Neutrophil (primary cell): ENCODE data around the gene C11orf65.
"Not testable (repeated sequence)": the region's sequence is repeated elsewhere in the genome, so short reads cannot be mapped to it uniquely, and the experiment has no call there.

Experiments
- H3K27ac ChIP-seq: fragments of 200-600 bp; sonication (generic); 2 replicates; pipeline ENCODE4 v1.5.1; 2016; ENCODE audit warnings: mild to moderate bottlenecking, moderate library complexity
- H3K27me3 ChIP-seq: fragments of 200-600 bp; sonication (generic); 2 replicates; pipeline ENCODE4 v1.6.0; 2016; ENCODE audit warnings: mild to moderate bottlenecking
- H3K36me3 ChIP-seq: fragments of 200-600 bp; sonication (generic); 2 replicates; pipeline ENCODE4 v1.5.1; 2017
- H3K4me1 ChIP-seq, 2 experiments: fragments of 200-600 bp in 1 of 2; sonication (generic) in 1 of 2; 1 replicate in 1 of 2; 2 replicates in 1 of 2; pipeline versions ENCODE4 v1.5.1 to v1.6.1; 2013 to 2016; ENCODE audit warnings: low read depth in 1 of 2, low read length in 1 of 2, mild to moderate bottlenecking in 1 of 2, moderate library complexity in 1 of 2; ENCODE audit not compliant: control insufficient read depth in 1 of 2, insufficient read depth in 1 of 2
- H3K4me3 ChIP-seq, 2 experiments: fragments of 200-600 bp in 1 of 2; sonication (generic) in 1 of 2; 1 replicate in 1 of 2; 2 replicates in 1 of 2; pipeline ENCODE4 v1.5.1; 2013 to 2016; ENCODE audit warnings: low read depth in 1 of 2, low read length in 1 of 2, mild to moderate bottlenecking in 1 of 2, moderate library complexity in 1 of 2
- H3K9me3 ChIP-seq: fragments of 200-600 bp; sonication (generic); 2 replicates; pipeline ENCODE4 v1.5.1; 2016
- CTCF ChIP-seq: fragments of 200-600 bp; sonication (generic); IDR thresholded peaks from 2 replicates; pipeline ENCODE4 v1.5.1; 2016; ENCODE audit warnings: antibody characterized with exemption

The C11orf65 gene

GRCh38 chr11:108432783-108433182 lies 34.5 kb downstream of the C11orf65 start:
- Histone ChIP-seq H3K4me1 (no peaks in the 10 kb centered on the region), H3K9me3 (no peaks in the 10 kb centered on the region), H3K27me3 (no peaks in the 10 kb centered on the region), H3K4me3 (no peak overlapping the region), H3K27ac (no peak overlapping the region), H3K36me3 (no peaks in the 10 kb centered on the region)
- no peak for TF ChIP-seq CTCF

- no peaks in the 10 kb centered on the region for H3K27me3 ChIP-seq
- no peak overlapping the region for H3K27ac ChIP-seq
- H3K4me1 ChIP-seq = no peaks in the 10 kb centered on the region
- H3K4me3 ChIP-seq = no peak overlapping the region
- no peaks in the 10 kb centered on the region for H3K9me3 ChIP-seq
- TF ChIP-seq CTCF = no peak
- H3K36me3 ChIP-seq = no peaks in the 10 kb centered on the region
Measured at GRCh38 chr11:108431997-108432396, 35.3 kb downstream of the C11orf65 start.

GRCh38 chr11:108431370-108431769 lies 36.0 kb downstream of the C11orf65 start:
- Histone ChIP-seq H3K36me3 (no peaks in the 10 kb centered on the region), H3K4me1 (no peaks in the 10 kb centered on the region), H3K27me3 (no peaks in the 10 kb centered on the region), H3K4me3 (no peak overlapping the region), H3K27ac (no peak overlapping the region), H3K9me3 (no peaks in the 10 kb centered on the region)
- TF ChIP-seq CTCF = no peak

- not testable (repeated sequence) for H3K4me3 ChIP-seq, H3K27ac ChIP-seq, H3K36me3 ChIP-seq, H3K4me1 ChIP-seq, H3K27me3 ChIP-seq, H3K9me3 ChIP-seq
Measured at GRCh38 chr11:108417551-108417950, 49.8 kb downstream of the C11orf65 start.

- no peaks in the 10 kb centered on the region for H3K9me3 ChIP-seq
- H3K27me3 ChIP-seq = no peaks in the 10 kb centered on the region
- H3K4me1 ChIP-seq = no peaks in the 10 kb centered on the region
- no peak overlapping the region for H3K4me3 ChIP-seq
- TF ChIP-seq CTCF = no peak
- H3K27ac ChIP-seq = no peak overlapping the region
- H3K36me3 ChIP-seq = no peaks in the 10 kb centered on the region
Measured at GRCh38 chr11:108414958-108415357, 52.4 kb downstream of the C11orf65 start.

- H3K36me3 ChIP-seq = no peaks in the 10 kb centered on the region
- H3K4me3 ChIP-seq = no peak overlapping the region
- H3K27ac ChIP-seq = no peak overlapping the region
- no peaks in the 10 kb centered on the region for H3K9me3 ChIP-seq
- no peak for TF ChIP-seq CTCF
- no peaks in the 10 kb centered on the region for H3K27me3 ChIP-seq
- no peaks in the 10 kb centered on the region for H3K4me1 ChIP-seq
Measured at GRCh38 chr11:108405706-108406105, 61.6 kb downstream of the C11orf65 start.
